HepG2 (cell line): ENCODE measurements around the gene TMEM221. TPM values are rescaled to one million over a fixed set of nuclear protein-coding genes. Genes with fewer than 3 reads are reported as not detected.

Source experiments
- BCLAF1 ChIP-seq: fragments of 450-650 bp; IDR thresholded peaks from 2 replicates; pipeline ENCODE4 v1.6.1; 2017; ENCODE audit warnings: mild to moderate bottlenecking
- BRF2 ChIP-seq: sonication (generic); formaldehyde crosslinking; IDR thresholded peaks from 2 replicates; pipeline ENCODE4 v1.8.1; 2022; ENCODE audit warnings: mild to moderate bottlenecking, missing genetic modification reagents
- CHCHD3 ChIP-seq: sonication (generic); formaldehyde crosslinking; IDR thresholded peaks from 2 replicates; pipeline ENCODE4 v1.8.0; 2022; ENCODE audit warnings: mild to moderate bottlenecking, missing genetic modification reagents, moderate library complexity
- DDIT3 ChIP-seq: sonication (generic); formaldehyde crosslinking; IDR thresholded peaks from 2 replicates; pipeline ENCODE4 v1.4.0; 2020; ENCODE audit warnings: mild to moderate bottlenecking, missing genetic modification reagents
- HOXA3 ChIP-seq: sonication (generic); formaldehyde crosslinking; IDR thresholded peaks from 2 replicates; pipeline ENCODE4 v1.5.0; 2020; ENCODE audit warnings: missing genetic modification reagents
- SIX4 ChIP-seq: sonication (generic); formaldehyde crosslinking; IDR thresholded peaks from 2 replicates; pipeline ENCODE4 v1.4.0; 2020; ENCODE audit warnings: missing genetic modification reagents
- SPEN ChIP-seq: sonication (generic); formaldehyde crosslinking; IDR thresholded peaks from 2 replicates; pipeline ENCODE4 v1.5.1; 2020; ENCODE audit warnings: low read depth, mild to moderate bottlenecking, missing genetic modification reagents
- SRSF1 ChIP-seq: fragments of 200-400 bp; formaldehyde crosslinking; optimal IDR thresholded peaks from 2 replicates; pipeline ENCODE3; 2017; ENCODE audit warnings: mild to moderate bottlenecking, low read depth, low read length, moderate library complexity
- ZBTB8A ChIP-seq: sonication (generic); formaldehyde crosslinking; IDR thresholded peaks from 2 replicates; pipeline ENCODE4 v1.4.0; 2020; ENCODE audit warnings: mild to moderate bottlenecking, low read depth, missing genetic modification reagents, borderline replicate concordance
- ZNF567 ChIP-seq: sonication (generic); formaldehyde crosslinking; IDR thresholded peaks from 2 replicates; pipeline ENCODE4 v1.8.1; 2023; ENCODE audit warnings: mild to moderate bottlenecking, missing genetic modification reagents, borderline replicate concordance
- ZNF605 ChIP-seq: sonication (generic); formaldehyde crosslinking; IDR thresholded peaks from 2 replicates; pipeline ENCODE4 v1.8.0; 2022; ENCODE audit warnings: mild to moderate bottlenecking, missing genetic modification reagents
- ZNF609 ChIP-seq: sonication (generic); formaldehyde crosslinking; IDR thresholded peaks from 2 replicates; pipeline ENCODE4 v1.4.0; 2020; ENCODE audit warnings: mild to moderate bottlenecking, missing genetic modification reagents, borderline replicate concordance
- ZNF687 ChIP-seq: sonication (generic); formaldehyde crosslinking; IDR thresholded peaks from 2 replicates; pipeline ENCODE4 v1.5.1; 2020; ENCODE audit warnings: mild to moderate bottlenecking, missing genetic modification reagents, moderate library complexity
- ZNF776 ChIP-seq: sonication (generic); formaldehyde crosslinking; IDR thresholded peaks from 2 replicates; pipeline ENCODE4 v1.4.0; 2020; ENCODE audit warnings: mild to moderate bottlenecking, missing genetic modification reagents
- polyA plus RNA-seq, 8 experiments: library from polyadenylated mRNA; depleted of rRNA in 3 of 8; stranded (reverse) in 7 of 8; unstranded in 1 of 8; fragments of >200 nt; fragmentation: Illumina TruSeq in 4 of 8; extraction: Trizol in 4 of 8; gene quantifications; 2 replicates each; pipeline versions ENCODE4 v1.2.1 to v1.2.3, GENCODE V29; 2011 to 2016; ENCODE audit warnings: low read depth in 4 of 8, missing spikeins in 1 of 8, mixed read lengths in 1 of 8; ENCODE audit not compliant: insufficient read depth in 1 of 8
- total RNA-seq, 5 experiments: library from RNA; depleted of rRNA; stranded (reverse); fragments of >200 nt; fragmentation: Illumina TruSeq; extraction: Trizol; gene quantifications; 2 replicates each; pipeline ENCODE4 v1.2.3, GENCODE V29; 2016; ENCODE audit warnings: low read depth in 1 of 5

TMEM221 gene
- total and polyA plus RNA-seq, 2 of the 13 experiments (the other 11 are each of a cell fraction or from before 2014, with no cell fraction given): 0.33 to 0.77 TPM

- TF ChIP-seq ZNF609 (CRISPR knock-in tag) (peak; percentile 52; the same call in 1 of the 2 replicates), ZNF776 (CRISPR knock-in tag) (0 out of 2 replicates have a peak, but pooled peaks have one; percentile 63), ZNF687 (CRISPR knock-in tag) (peak; percentile 81), SPEN (CRISPR knock-in tag) (peak; percentile 78), ZNF567 (CRISPR knock-in tag) (peak; percentile 77; the same call in 1 of the 2 replicates), HOXA3 (CRISPR knock-in tag) (peak; percentile 98), BCLAF1 (no peak), BRF2 (CRISPR knock-in tag) (peak; percentile 68; the same call in 1 of the 2 replicates), ZBTB8A (CRISPR knock-in tag) (peak; percentile 68; the same call in 1 of the 2 replicates), DDIT3 (CRISPR knock-in tag) (no peak), ZNF605 (CRISPR knock-in tag) (no peak), CHCHD3 (CRISPR knock-in tag) (no peak), SIX4 (CRISPR knock-in tag) (no peak), SRSF1 (no peak)
These were observed 28.6 kb downstream of the TMEM221 start, which contains the start of gene MVB12A (continued) for GRCh38 chr19:17419621-17420474.
